Bronchial epithelial cell (primary cell): ENCODE results near the gene TNC. TPM values are rescaled to one million over a fixed set of nuclear protein-coding genes. Genes with fewer than 3 reads are reported as not detected.

Experiments
- DNase-seq: peaks from one replicate; pipeline ENCODE4 v3.0.0-alpha.2; 2010; ENCODE audit warnings: low read depth
- FAIRE-seq: peaks from 2 replicates; lab custom pipeline; 2011; peaks lifted over from hg19 to GRCh38; lab: Jason Lieb, UNC
- H3K27me3 ChIP-seq: 2 replicates; pipeline ENCODE4 v1.5.1; 2011; ENCODE audit warnings: low read length; ENCODE audit not compliant: control insufficient read depth, insufficient read depth
- H3K36me3 ChIP-seq: 2 replicates; pipeline ENCODE4 v1.5.1; 2011; ENCODE audit warnings: low read length; ENCODE audit not compliant: control insufficient read depth, insufficient read depth
- H3K4me3 ChIP-seq: 2 replicates; pipeline ENCODE4 v1.5.1; 2011; ENCODE audit warnings: mild to moderate bottlenecking, low read depth, low read length, control low read depth
- total RNA-seq: library from RNA; depleted of rRNA; stranded (reverse); fragments of >200 nt; gene quantifications from 2 replicates; pipeline ENCODE4 v1.2.1, GENCODE V29; 2014
- TF ChIP-seq, protein P1 (sequence below): IDR thresholded peaks from 2 replicates; pipeline ENCODE4 v1.5.1; 2011; ENCODE audit warnings: mild to moderate bottlenecking, moderate library complexity, low read length, control low read depth, inconsistent platforms; ENCODE audit not compliant: insufficient read depth, severe bottlenecking

TNC gene
- total RNA-seq, 1 donor from 2014 or later, result 124 TPM

DNA sequence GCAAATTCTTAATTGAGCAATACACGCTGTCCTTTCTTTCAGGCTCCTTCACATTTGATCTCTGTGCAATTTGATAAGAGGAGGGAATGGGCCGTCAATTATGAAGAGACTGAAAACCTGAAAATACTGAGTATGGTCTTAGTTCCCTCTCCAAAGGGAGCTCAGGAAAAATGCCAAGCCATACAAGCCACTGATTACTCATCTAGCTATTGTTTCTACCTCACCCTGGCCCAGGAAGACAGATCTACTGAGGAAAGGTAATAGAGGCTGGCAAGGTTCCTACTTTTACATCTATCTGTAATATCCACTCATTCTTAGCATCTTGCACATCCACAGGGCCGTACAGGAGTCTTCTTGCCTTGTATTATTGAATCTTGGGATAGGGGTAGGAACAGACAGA, 23.7 kb upstream of the TNC start:
- Histone ChIP-seq H3K36me3 (no peaks in the 10 kb centered on the region), H3K4me3 (no peak overlapping the region), H3K27me3 (no peaks in the 10 kb centered on the region)
- peak; percentile 33 for DNase-seq
- FAIRE-seq, result no peak
- TF ChIP-seq, protein P1, sequence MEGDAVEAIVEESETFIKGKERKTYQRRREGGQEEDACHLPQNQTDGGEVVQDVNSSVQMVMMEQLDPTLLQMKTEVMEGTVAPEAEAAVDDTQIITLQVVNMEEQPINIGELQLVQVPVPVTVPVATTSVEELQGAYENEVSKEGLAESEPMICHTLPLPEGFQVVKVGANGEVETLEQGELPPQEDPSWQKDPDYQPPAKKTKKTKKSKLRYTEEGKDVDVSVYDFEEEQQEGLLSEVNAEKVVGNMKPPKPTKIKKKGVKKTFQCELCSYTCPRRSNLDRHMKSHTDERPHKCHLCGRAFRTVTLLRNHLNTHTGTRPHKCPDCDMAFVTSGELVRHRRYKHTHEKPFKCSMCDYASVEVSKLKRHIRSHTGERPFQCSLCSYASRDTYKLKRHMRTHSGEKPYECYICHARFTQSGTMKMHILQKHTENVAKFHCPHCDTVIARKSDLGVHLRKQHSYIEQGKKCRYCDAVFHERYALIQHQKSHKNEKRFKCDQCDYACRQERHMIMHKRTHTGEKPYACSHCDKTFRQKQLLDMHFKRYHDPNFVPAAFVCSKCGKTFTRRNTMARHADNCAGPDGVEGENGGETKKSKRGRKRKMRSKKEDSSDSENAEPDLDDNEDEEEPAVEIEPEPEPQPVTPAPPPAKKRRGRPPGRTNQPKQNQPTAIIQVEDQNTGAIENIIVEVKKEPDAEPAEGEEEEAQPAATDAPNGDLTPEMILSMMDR, result no peak

DNA sequence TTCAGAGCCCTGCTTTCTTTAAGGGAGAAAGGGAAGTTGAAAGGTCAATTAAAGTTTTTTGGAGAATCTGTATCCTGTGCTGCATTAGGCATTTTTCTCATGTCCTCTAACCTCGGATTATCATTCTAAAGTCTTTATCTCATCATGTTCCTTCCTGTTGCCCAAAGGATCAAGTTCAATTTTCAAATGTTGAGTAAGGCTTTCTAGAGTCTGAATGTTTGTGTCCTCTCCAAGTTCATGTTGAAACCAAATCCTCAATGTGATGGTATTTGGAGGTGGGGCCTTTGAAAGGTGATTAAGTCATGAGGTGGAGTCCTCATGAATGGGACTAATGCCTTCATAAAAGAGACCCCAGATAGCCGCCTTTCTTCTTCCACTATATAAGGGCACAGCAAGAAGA, 20.2 kb upstream of the TNC start:
- FAIRE-seq, result no peak
- Histone ChIP-seq H3K4me3 (no peak overlapping the region), H3K27me3 (no peaks in the 10 kb centered on the region), H3K36me3 (no peaks in the 10 kb centered on the region)
- peak; percentile 80 for DNase-seq
- TF ChIP-seq, protein P1, result no peak

DNA sequence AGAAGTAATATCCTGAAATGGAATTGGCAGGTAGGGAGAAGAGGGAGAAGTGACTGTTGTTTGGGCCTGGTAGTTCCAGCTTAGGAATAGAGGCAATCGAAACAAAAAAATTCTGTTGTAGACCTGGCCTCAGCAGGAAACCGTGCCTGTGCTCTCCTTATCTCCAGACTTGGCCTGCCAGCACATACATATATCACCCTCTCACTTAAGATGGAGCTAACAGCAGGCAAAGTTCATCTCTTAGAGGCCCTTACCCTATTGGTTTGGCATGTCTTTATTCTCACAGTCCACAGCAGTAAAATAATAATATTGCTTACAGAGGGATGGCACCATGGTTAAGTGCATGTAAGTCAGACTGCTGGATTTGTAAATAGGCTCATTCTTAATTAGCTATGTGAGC, 19.6 kb upstream of the TNC start:
- H3K4me3 ChIP-seq, result no peak overlapping the region
- H3K36me3 ChIP-seq, result no peaks in the 10 kb centered on the region
- no peaks in the 10 kb centered on the region for H3K27me3 ChIP-seq
- TF ChIP-seq, protein P1, result no peak
- DNase-seq, result no peak
- FAIRE-seq, result no peak

DNA sequence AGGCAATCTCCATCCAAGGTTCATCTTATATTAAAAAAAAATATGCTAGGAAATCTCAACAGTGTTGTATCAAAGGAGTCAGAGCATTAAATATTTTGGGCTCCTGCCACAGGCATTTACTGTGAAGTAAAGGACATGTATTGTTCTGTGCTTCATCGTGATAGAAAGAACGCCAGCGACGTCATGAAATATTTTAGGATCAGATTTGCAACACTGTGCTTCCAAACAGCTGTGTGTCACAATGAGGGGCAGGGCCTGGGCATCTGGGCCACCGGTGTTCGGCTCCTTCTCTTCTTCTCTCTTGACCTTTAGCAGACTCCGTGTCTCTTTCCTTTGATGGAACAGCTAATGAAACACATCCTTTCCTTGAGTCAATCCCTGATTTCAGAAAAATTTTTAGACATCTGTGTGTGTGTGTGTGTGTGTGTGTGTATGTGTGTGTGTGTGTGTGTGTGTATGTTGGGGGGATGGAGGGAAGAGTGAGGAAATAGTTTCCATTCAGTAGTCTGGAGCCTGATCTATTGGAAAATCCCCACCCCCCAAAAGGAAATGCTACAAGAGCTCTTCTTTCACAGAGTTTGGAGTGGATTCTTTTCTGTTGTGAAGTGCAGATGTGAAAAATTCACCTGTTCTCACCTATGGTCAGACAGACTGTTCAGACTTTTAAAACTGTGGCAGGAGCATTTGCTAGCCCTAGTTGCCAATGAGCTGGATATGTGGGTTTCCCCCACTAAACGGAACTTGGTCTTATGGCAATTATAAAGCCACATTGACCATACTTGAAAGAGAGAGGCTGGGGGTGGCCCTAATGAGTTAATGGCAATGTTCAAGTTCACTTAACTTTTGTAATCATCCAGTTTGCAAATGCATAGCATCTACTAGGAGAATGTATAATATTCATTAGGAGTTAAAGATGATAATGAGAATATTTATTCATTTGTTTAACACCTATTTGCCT, 18.1 kb upstream of the TNC start:
- no peaks in the 10 kb centered on the region for H3K27me3 ChIP-seq
- DNase-seq, result no peak
- TF ChIP-seq, protein P1, result no peak
- no peak for FAIRE-seq
- no peak overlapping the region for H3K4me3 ChIP-seq
- H3K36me3 ChIP-seq, result no peaks in the 10 kb centered on the region

DNA sequence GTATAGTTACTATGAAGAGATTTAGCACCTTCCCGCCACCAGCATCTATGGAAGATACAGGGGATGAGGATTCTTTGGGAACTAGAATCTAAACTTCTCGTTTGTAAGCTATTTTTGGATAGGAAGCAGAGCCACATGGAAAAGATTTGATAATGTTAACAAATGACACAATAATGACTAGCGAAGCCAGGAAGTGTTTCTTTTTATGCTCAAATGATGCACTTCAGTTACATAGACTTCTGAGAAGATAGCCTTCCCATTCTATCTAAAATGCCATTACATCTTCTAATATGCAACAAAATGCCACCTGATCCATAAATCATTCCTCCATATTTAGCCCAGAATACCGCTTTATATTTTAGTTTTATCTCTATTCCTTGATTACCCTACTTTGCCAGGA, 17.0 kb upstream of the TNC start:
- no peak for DNase-seq
- Histone ChIP-seq H3K4me3 (no peak overlapping the region), H3K36me3 (no peaks in the 10 kb centered on the region), H3K27me3 (no peaks in the 10 kb centered on the region)
- FAIRE-seq, result no peak
- TF ChIP-seq, protein P1, result no peak

DNA sequence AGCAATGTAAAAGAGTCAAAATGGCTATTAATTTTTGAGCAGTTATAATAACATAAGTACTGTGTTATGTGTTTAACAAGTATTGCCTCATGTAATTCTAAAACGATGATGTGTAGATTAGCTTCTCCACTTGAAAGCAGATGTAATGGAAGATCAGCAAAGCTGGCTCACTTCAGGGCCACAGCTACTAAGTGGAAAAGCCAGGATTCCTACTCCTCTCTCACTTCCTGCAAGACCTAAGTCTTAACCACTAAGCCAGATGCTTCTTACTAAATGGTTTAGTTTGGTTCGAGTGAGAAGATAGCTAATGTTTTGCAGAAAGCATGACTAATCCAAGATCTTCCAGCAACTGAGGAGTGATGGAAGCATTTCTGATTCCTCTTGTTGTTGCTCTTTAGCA, 15.7 kb upstream of the TNC start:
- Histone ChIP-seq H3K36me3 (no peaks in the 10 kb centered on the region), H3K27me3 (no peaks in the 10 kb centered on the region), H3K4me3 (no peak overlapping the region)
- peak; percentile 40 for FAIRE-seq
- TF ChIP-seq, protein P1, result no peak
- peak; percentile 18 for DNase-seq
